ENCODE measurements around the gene ZCCHC12.

DNA sequence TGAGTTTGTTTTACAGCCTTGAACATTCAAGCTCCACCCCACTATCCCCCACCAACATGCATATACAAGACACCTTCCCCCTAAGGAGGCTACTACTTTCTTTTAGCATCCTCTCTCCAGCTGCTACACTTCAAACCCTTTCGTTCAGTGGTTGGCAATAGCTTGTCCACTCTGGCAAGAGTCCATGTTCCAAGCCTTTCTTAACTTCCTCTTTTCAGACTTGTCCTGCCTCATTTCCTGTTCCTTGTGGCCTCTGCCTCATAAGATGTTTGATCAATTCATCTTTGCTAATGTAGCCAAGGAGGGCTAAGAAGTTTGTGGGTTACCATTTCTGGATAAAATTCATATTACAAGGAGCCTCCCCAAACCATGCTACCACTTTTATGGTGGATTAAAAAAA, 20.8 kb upstream of the ZCCHC12 start:
- TF ChIP-seq, protein P1, sequence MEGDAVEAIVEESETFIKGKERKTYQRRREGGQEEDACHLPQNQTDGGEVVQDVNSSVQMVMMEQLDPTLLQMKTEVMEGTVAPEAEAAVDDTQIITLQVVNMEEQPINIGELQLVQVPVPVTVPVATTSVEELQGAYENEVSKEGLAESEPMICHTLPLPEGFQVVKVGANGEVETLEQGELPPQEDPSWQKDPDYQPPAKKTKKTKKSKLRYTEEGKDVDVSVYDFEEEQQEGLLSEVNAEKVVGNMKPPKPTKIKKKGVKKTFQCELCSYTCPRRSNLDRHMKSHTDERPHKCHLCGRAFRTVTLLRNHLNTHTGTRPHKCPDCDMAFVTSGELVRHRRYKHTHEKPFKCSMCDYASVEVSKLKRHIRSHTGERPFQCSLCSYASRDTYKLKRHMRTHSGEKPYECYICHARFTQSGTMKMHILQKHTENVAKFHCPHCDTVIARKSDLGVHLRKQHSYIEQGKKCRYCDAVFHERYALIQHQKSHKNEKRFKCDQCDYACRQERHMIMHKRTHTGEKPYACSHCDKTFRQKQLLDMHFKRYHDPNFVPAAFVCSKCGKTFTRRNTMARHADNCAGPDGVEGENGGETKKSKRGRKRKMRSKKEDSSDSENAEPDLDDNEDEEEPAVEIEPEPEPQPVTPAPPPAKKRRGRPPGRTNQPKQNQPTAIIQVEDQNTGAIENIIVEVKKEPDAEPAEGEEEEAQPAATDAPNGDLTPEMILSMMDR (IDR thresholded peaks at IDR 0.05): no peak
- no peak for TF ChIP-seq POLR2A (IDR thresholded peaks at IDR 0.05)

Measured in testis (tissue), 2 donors.